ENCODE results near the gene VPS26B.
"Not testable (repeated sequence)": the region's sequence is repeated elsewhere in the genome, so short reads cannot be mapped to it uniquely, and the experiment has no call there.

Gene VPS26B

DNA sequence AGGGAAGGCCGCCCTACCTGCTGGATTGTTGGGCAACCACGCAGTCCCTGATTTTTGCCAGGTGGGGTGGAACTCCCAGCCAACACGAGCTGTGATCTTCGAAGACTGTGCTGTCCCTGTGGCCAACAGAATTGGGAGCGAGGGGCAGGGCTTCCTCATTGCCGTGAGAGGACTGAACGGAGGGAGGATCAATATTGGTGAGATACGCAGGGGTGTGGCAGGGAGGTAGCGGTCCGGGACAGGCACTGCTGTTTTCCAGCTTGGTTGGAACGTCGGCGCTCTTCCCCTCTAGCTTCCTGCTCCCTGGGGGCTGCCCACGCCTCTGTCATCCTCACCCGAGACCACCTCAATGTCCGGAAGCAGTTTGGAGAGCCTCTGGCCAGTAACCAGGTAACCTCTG lies 36.5 kb downstream of the VPS26B start:
- DNase-seq, result no peak

DNA sequence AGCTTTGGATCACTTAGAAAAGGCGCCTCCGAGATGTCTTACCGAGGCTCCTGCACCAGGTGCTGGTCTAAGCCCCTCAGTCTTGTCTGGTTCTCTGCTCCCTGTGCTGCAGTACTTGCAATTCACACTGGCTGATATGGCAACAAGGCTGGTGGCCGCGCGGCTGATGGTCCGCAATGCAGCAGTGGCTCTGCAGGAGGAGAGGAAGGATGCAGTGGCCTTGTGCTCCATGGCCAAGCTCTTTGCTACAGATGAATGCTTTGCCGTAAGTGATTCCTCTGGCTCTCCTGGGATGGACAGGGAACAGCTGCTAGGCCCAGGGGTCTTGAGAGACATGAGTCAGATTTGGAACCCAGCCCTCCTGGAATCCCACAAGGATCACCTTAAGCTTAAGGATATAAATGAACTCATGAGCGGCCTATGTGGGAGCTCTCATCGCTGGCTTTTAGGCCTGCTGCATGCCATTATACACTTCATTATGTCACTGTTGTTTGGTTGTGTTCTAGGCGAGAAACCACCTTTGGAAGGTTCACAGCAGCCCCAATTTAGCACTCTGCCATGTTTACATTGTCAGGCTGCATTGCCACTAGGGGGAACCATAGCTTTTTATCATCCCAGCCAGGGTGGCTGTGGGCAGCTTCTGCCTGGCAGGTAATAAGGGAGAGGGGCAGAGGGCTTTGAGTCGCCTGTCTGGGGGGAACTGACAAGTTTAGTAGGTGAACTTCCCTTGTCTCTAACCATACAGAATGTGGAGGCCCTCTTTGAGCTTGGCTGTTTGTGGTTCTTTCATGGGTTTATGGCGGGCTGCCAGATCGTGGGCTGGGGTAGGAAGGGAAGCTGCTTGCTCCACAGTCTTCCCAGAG lies 37.4 kb downstream of the VPS26B start:
- DNase-seq, result peak; percentile 42

- DNase-seq, result no peak
Measured at GRCh38 chr11:134264966-134265764, 40.7 kb downstream of the VPS26B start.

DNA sequence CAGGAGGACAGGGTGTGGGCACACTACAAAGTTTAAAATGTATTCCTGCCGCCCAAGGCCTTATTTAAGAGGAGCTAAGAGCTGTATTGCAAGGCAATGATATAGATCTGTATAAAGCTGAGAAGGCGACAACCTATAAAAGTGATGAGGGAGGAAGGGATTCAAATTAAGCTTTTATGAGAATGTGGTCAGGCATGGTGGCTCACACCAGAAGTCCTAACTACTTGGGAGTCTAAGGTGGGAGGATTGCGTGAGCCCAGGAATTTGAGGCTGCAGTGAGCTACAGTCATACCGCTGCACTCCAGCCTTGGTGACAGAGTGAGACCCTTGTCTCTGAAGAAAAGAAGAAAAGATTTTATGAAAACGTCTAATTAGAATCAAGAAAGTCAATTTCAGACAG lies 42.0 kb downstream of the VPS26B start:
- no peak for DNase-seq

DNA sequence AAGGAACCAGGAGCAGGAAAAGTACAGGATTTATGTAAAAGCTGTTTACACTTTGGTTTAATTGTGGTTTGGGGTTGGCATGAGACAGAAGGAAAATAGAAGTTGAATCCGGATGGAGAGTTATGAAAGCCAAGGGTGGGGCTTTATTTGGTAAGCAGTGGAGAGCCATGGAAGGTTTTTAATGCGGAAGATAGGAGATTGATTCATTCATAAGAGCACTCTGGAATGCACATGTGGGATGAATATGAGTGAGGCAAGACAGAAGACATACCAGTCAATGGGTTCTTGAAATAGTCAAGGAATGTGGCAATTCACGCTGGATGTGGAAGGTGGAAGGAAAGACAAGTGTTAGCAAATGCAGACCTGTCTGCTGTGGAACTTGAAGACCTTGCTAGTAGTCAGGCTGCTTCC lies 42.4 kb downstream of the VPS26B start:
- no peak for DNase-seq

DNA sequence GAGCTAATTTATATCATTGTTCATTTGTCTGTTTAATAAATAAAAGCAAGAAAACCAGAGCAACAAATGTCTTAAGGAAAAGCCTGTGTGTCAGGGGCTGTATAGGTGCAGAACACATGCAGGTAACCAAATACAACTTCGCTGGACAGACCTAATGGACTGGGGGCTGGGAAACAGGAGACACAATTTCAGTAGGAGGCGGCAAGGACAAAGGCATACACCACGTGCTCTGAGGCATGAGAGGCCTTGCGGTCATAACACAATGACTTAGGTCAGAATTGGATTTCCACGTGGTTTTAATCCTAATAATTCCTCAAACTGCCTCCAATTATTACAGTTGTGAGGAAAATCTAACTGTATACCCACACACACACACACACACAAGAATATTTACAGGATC lies 43.0 kb downstream of the VPS26B start:
- DNase-seq, result no peak

DNA sequence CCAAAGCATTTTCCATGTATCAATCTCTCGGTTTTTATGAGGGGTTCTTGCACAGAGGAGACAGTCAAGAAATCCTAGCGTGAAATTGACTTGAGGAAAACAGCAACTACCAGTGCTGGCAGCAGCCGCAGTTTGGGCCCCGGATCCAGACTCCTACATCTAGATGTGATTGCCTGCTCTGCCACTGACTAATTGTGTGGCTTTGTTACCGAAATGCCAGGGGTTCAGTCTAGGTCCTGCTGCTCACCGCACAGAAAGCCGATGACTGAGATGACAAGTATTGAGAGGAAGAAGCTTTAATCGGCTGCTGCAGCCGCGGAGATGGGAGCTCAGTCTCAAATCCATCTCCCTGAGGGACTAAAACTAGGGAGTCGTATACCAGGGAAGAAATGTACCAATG lies 43.5 kb downstream of the VPS26B start:
- DNase-seq, result no peak

- DNase-seq, result no peak
Measured at GRCh38 chr11:134270250-134270714, 45.8 kb downstream of the VPS26B start.

- DNase-seq, result no peak
Measured at GRCh38 chr11:134271978-134272377, 47.5 kb downstream of the VPS26B start.

DNA sequence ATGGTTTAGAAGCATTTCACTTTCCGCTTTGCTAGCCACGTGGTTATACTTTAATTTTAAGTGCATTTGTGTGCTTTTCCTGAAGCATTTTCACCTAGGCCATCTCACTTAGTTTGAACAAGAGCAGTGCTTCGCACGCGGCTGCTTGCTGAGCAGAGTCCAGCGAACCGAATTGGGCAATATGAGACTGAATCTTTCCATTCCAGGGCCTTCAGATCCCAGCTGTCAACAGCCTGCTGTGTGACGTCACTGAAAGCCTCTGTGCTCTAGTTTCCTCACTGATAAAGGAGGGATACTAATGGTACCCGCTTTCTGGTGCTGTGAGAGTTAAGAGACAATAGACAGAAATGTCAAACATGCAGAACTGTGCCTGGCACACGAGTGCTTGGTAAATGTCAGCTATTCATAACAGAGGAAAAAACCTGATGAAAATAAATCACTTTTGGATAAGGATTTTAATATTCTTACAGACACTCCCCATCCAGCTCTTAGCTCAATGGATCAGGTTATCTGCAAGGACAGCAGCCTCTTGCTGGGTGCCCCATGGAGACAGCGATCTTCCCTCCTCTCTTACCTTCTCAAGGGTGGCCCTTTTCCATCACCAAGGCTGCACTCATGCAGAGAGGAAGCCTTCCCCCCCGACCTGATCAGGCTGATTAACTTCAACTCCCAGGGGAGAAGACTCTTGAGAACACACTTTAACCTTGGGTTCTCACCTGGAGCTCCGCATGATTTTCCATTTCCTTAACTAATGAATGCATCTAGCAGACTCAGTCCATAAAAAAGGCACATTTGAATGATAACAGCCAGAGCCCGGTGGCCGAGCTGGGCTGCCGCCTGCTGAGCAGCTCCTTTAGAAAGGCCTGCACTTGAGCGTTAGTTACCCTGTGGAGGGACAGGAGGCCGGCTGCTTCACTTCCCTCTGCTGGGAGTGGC lies 48.2 kb downstream of the VPS26B start:
- no peak for DNase-seq

DNA sequence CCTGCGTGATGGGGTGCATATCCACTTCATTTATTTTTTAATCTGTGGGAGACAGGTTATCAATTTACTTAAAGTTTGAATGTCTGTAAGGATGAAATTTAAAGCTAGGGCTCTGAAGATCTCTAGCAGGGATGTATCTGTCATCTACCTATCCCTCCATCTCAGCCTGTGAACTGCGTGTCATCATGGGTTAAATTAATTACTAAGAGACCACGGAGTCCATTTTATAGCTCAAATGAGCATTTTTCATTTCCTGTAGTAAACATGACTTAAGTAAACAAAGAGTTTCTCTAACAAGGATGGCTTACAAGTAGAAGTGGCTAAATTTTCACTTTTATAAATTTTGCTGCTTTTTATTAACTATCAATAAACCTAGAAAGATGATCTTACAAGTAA lies 48.8 kb downstream of the VPS26B start:
- no peak for DNase-seq

DNA sequence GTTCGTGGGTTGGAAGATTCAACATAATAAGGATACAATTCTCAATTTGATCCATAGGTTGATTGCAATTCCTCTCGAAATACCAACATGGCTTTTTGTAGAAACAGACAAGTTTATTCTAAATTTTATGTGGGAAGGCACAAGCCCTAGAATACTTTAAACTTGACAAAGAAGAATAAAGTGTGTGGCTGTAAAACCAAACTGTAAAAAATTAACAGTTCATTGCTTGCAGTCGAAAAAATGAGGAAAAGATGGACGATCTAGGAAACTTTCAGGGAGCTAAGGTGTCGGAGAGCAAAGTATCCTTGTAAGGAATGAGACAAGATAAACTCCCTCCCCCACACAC lies 50.7 kb downstream of the VPS26B start:
- DNase-seq, result no peak

DNA sequence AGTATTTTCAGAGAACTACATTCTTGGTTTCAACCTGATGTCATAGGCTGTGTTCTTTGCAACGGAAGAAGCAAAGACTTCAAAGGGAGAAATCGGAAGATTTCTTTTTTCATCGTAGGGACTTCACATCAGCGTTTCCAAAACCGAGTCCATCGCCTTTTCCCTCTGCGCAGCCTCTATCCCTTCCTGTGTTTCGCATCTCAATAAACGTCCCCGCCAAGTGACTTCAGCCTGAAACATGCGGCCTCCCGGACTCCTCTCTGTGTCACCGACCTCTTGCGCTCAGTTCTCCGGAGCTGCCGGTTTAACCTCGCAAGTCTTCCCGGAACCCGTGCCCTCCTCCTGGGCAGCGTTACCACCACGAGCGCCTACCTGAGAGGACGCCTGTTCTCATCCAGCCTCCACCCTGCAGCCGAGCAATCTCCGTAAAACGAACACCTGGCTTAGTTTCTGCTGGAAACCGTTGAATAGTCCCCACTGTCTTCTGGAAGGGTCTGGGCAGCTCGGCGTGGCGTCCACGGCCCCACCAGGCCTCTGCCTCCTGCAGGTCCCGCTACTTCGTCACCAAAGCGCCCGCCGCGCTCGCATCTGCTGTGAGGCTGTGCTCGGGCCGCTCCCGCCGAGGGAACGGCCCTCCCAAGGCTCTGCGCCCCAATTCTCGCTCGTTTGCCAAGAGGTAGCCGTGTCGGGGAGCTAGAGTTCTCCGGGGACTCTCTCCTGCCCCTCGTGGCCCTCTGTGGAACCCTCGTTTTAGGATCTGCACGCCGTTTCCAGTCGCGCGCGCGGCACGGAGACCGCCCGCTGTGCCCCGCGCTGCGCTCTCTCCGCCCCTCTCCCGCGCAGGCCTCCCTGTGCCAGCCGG lies 51.3 kb downstream of the VPS26B start, which contains the start of gene GLB1L3:
GLB1L3 (plus strand) TSS at position 846 of the 862 bp plus-strand sequence. CDS start 362 bp downstream, outside the sequence.
- peak; percentile 83 for DNase-seq

GRCh38 chr11:134276396-134277182 lies 52.1 kb downstream of the VPS26B start:
- DNase-seq, result no peak

GRCh38 chr11:134277183-134278001 lies 52.9 kb downstream of the VPS26B start:
- no peak for DNase-seq

GRCh38 chr11:134278356-134278755 lies 53.9 kb downstream of the VPS26B start:
- no peak for DNase-seq

- not testable (repeated sequence) for DNase-seq
Measured at GRCh38 chr11:134281635-134282034, 57.2 kb downstream of the VPS26B start.

DNA sequence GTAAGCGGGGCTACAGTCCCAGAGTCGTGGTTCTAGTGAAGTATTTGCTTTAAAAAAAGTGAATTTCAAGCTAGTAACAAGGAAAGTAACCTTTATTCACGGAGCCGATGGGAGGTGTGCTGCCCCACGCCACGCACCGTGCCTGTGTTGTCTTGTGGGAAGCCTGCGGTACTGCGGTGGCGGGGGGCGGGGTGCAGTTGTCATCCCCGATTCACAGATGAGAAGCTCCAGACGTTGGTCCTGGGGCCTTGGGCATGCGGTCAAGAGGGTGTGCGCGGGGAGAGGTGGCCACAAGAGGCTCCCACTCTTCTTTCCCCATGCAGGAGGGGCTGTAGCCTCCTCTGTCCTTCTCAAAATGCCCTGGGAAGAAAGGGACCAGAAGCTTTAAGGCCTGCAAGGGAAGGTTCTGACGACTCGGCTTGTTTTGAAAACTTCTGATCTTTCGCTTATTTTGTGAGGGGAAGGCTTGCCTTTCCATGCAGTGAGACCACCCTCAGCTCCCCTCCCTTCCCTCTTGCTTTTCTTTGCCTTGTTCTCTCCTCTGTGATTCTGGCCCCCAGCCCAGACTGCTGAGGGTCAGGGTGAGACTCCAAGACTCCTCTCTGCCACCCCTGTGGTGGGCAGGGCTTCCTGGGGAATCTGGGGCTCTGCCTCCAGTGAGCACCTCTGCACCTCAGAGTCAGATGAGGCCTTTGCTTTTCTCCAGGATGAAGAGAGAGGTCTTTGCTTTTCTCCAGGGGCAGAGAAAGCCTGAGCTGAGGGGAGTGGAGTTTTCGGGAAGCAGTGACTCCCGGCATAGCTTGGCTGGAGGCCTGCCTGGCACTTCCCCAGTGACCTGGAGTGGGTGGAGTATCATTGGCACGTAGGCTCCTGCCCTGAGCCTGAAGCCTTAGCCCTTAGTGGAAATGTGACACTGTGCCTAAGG lies 57.9 kb downstream of the VPS26B start:
- no peak for DNase-seq
